HG02938 (cell line): ENCODE results near the gene PON1.

Experiments used
- ATAC-seq: cut with Tn5 transposase; IDR thresholded peaks from one replicate; pipeline ENCODE4 v1.9.1; 2021; ENCODE audit warnings: mild to moderate bottlenecking, moderate library complexity; ENCODE audit not compliant: unreplicated experiment

The PON1 gene

DNA sequence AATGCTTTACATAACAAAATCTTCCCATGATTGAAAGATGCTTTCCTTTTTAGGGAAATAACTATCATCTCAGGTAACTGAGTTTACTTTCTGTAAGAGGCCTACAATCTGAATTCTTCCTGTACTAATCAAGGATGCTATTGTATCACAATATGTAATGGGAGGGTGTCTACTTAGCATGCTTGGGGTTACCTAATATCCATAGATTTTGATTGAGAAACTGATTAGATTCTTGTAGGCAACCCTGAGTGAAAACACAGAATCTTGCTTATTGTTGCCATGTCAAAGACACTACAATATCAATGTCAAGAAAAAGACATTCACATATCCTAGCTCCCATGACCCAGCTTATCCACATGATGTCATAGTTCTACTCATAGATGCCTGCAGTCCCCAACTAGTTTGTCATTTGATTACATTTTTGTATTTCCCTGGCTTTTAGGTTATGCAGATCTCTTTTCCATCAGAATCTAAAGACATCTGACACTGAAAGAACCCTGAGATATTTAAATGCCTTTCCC lies 62.4 kb downstream of the PON1 start:
- no peak for ATAC-seq

DNA sequence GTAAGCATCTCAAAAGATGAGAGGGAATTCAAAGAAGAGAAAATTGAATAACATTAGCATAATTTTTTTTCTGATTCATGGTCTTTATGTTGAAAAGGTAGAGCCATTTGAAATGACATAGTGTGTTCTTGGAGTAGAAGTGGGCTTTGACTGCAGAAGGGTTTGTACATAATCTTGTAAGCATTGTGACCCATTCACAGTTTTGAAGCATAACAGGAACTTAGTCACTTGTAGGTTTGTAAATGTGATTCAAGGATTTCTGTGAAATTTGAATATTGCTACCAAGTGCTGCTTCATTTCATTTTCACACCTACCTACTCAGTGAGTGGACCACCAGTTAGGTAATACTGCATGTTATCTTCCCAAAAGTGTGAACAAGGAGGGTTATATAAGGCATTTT lies 68.6 kb downstream of the PON1 start:
- ATAC-seq = no peak

DNA sequence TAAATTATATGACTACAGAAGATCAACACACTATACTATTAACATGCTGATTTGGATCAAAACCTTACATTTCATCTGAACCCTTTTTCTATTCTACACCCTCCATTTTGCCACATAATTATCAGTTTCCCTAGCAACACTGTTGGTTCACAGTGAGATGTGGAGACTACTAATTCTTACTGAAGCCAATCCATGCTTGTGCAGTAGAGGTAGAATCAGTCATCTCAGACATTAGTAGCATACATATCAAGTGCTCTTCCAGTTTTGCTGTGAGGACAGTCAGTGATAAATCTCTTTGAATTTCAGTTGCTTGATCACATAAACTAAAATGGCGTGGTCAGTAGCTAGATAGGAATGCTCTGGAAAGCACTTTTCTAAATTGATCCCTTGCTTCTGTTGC lies 70.3 kb downstream of the PON1 start:
- ATAC-seq = no peak

DNA sequence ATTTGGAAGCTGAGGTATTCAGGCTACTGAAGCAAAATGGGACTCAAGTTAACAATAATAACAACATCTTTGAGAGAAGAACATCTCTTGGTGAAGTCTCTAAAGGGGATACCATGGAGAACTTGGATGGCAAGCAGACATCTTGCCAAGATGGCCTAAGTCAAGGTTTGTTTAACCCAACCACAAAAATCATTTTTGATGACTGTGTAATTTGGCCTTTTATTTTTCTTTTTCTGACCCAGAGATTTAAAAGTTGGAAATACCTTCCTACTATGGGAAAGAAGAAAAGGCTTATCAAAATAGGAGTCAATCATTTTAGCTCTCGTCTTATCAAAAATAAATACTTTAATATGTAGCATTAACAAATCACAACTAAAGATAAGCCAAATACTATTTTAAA lies 72.4 kb downstream of the PON1 start:
- no peak for ATAC-seq

DNA sequence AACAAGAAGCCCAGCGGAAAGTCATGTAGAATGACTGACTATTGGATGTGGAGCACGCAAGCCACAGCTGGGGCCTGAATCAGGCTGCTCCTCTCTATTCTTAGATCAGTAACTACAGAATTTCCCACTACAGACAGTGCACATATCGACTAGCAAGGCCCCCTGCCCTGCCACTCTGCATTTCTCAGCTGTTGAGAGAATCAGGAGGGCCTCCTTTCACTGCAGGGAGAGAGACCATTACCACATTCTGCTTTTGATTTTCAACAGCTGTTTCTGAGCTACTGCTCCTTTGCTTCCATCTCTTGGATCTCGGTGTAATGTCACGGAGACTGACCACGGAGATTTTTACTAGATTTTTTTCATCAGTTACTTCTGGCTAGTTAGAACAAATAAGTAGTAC lies 73.8 kb downstream of the PON1 start:
- no peak for ATAC-seq
